ENCODE results near the gene C19orf73. TPM values are rescaled to one million over a fixed set of nuclear protein-coding genes. Genes with fewer than 3 reads are reported as not detected.

Gene C19orf73
- total and polyA plus RNA-seq, 9 of the 15 experiments (the other 6 are each of a cell fraction or from before 2014, with no cell fraction given), result 0.08 to 7.4 (median 1.4) TPM

DNA sequence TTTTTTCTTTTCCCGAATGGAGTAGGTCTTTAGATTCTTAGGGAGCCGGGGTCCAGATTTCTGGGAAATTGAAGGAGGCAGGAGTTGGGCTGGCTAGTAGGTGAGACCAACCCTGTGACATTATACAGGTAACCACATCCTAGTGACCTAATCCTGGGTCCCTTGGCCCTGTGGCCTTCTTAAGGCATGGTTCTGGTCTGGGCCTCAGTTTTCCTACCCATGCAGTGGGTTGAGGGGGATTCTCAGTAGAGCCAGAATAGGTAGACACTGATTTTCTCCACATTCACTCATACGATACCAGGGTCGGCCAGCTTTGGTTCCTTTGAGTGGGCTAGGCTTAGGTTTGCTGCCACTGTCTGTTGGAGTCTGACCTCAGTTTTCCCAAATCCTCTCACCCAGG lies 7.6 kb upstream of the C19orf73 start (continued):
- no peak for TF ChIP-seq CHD2 (IDR thresholded peaks at IDR 0.05; ENCODE audit: low read depth, low read length)

DNA sequence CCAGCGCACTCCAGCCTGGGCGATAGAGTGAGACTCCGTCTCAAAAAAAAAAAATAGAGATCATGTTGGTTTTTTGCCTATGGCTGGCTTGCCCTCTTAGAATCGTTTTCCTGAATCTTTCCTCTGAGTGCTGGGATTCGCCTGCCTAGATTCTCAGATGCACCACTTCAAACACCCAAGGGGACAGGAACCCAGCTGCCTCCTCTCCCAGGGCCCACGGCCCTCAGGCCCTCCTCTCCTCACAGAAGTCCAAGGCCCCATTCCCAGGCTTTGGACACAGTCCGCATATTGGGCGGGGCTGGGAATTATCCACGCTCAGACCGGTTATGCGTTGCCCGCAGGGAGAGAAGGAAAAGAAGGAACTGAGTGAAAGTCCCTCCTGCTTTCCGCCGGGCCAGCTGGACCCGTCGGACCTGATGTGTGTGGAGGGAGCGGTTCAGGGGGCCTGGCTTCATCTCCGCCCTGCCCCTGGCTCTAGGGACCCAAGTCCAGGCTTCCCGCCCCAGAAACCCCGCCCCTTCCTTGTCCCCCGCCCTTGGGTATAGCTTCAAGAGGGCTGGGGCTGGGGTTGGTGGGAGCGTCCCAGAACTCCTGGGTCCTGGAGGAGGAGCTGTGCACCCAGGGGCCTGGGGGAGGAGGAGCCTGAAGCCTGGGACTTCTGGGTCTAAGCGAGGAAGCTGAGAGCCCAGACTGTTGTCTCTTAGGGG lies 6.2 kb upstream of the C19orf73 start:
- no peak overlapping the region for H3K4me3 ChIP-seq
- WGBS (ENCODE audit: insufficient coverage, low coverage, missing lambda C conversion rate), result 64% methylated on average over 10 of the region's 23 CpGs
- in situ Hi-C loops (cut with MboI), result no loop called here

More for the DNA sequence above, 6.2 kb upstream of the C19orf73 start:
- ATAC-seq, result no peak
- ChIA-PET POLR2A (interaction anchor here (0.6 kb wide), 3 partner anchors 19 to 798 kb away, joined by 3 to 6 read pairs (median 3); no protein-coding TSS in a partner anchor), CTCF (ENCODE audit: low intra/inter-chr PET ratio) (no interaction called here)
- Histone ChIP-seq H3K4me2 (ENCODE audit: insufficient read depth, low read length) (no peak overlapping the region), H3K79me2 (ENCODE audit: control insufficient read depth, insufficient read depth, low read length) (peaks cover 16% of the 10 kb centered on the region; the same call in 2 of the 3 replicates), H3K36me3 (ENCODE audit: control insufficient read depth, insufficient read depth, low read length) (peaks cover 4% of the 10 kb centered on the region; the same call in 2 of the 3 replicates), H3K27ac (ENCODE audit: extremely low read depth, low read depth, low read length) (no peak overlapping the region), H4K20me1 (replicated peaks; ENCODE audit: control insufficient read depth, insufficient read depth, low read length) (no peaks in the 10 kb centered on the region), H2AFZ (ENCODE audit: low read depth, low read length) (0 out of 2 replicates have a peak overlapping the region, but pooled peaks have one; percentile 24), H3K9me1 (ENCODE audit: control insufficient read depth, insufficient read depth, low read length) (no peaks in the 10 kb centered on the region), H3K27me3 (ENCODE audit: control insufficient read depth in 2 of 2, insufficient read depth in 2 of 2, low read length in 2 of 2) (no peaks in the 10 kb centered on the region), H3K9ac (ENCODE audit: insufficient read depth in 1 of 2, low read depth in 2 of 2, low read length in 2 of 2) (peak overlapping the region in 1 of 2 experiments; percentile 73; a peak in 1 of 4 replicates), H3K9me3 (replicated peaks; ENCODE audit: control insufficient read depth, insufficient read depth, low read depth, low read length) (no peaks in the 10 kb centered on the region), H3K4me1 (replicated peaks in 1 of 2; ENCODE audit: control insufficient read depth in 2 of 2, insufficient read depth in 2 of 2, low read length in 2 of 2) (peaks cover 16 to 44% of the 10 kb centered on the region in 2 experiments)
- DNase-seq (ENCODE audit: extremely low read depth in 1 of 4, low spot score in 3 of 4), result peak in 1 of 4 experiments; percentile 9
- no TSS peak for BruUV-seq (replicated peaks)
- no peak for FAIRE-seq
- intact Hi-C loops (cut with micrococcal nuclease), result no loop called here
- TF ChIP-seq, protein P1, sequence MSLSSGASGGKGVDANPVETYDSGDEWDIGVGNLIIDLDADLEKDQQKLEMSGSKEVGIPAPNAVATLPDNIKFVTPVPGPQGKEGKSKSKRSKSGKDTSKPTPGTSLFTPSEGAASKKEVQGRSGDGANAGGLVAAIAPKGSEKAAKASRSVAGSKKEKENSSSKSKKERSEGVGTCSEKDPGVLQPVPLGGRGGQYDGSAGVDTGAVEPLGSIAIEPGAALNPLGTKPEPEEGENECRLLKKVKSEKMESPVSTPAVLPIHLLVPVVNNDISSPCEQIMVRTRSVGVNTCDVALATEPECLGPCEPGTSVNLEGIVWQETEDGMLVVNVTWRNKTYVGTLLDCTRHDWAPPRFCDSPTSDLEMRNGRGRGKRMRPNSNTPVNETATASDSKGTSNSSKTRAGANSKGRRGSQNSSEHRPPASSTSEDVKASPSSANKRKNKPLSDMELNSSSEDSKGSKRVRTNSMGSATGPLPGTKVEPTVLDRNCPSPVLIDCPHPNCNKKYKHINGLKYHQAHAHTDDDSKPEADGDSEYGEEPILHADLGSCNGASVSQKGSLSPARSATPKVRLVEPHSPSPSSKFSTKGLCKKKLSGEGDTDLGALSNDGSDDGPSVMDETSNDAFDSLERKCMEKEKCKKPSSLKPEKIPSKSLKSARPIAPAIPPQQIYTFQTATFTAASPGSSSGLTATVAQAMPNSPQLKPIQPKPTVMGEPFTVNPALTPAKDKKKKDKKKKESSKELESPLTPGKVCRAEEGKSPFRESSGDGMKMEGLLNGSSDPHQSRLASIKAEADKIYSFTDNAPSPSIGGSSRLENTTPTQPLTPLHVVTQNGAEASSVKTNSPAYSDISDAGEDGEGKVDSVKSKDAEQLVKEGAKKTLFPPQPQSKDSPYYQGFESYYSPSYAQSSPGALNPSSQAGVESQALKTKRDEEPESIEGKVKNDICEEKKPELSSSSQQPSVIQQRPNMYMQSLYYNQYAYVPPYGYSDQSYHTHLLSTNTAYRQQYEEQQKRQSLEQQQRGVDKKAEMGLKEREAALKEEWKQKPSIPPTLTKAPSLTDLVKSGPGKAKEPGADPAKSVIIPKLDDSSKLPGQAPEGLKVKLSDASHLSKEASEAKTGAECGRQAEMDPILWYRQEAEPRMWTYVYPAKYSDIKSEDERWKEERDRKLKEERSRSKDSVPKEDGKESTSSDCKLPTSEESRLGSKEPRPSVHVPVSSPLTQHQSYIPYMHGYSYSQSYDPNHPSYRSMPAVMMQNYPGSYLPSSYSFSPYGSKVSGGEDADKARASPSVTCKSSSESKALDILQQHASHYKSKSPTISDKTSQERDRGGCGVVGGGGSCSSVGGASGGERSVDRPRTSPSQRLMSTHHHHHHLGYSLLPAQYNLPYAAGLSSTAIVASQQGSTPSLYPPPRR (CRISPR knock-in tag; IDR thresholded peaks at IDR 0.05; ENCODE audit: borderline replicate concordance), result no peak
- TF ChIP-seq THRAP3 (IDR thresholded peaks at IDR 0.05; ENCODE audit: borderline replicate concordance), result no peak
- no peak for TF ChIP-seq SLC30A9 (CRISPR knock-in tag; IDR thresholded peaks at IDR 0.05)

Data from K562 (cell line).